Gastroesophageal sphincter (tissue), 3 donors: ENCODE data around the gene DRAP1.

Experiments
- EP300 ChIP-seq: sonication (generic); formaldehyde crosslinking; IDR thresholded peaks from one replicate; pipeline ENCODE4 v1.6.1; 2017; ENCODE audit warnings: antibody characterized with exemption, mild to moderate bottlenecking
- POLR2A ChIP-seq, 2 donors: fragments of 450-650 bp; IDR thresholded peaks; one replicate each; pipeline ENCODE4 v1.6.1; 2017; ENCODE audit warnings: antibody characterized with exemption in 2 of 2, mild to moderate bottlenecking in 2 of 2, moderate library complexity in 1 of 2
- POLR2AphosphoS5 ChIP-seq: sonication (generic); formaldehyde crosslinking; IDR thresholded peaks from one replicate; pipeline ENCODE4 v1.6.1; 2017; ENCODE audit warnings: antibody characterized with exemption
- TF ChIP-seq, protein P1 (sequence below), 4 experiments: fragments of 200-600 bp in 2 of 4; fragments of 450-650 bp in 2 of 4; sonication (generic) in 1 of 4; IDR thresholded peaks; one replicate each; pipeline ENCODE4 v1.5.1; 2017 to 2019; ENCODE audit warnings: antibody characterized with exemption in 4 of 4, mild to moderate bottlenecking in 2 of 4, moderate library complexity in 2 of 4

DNA sequence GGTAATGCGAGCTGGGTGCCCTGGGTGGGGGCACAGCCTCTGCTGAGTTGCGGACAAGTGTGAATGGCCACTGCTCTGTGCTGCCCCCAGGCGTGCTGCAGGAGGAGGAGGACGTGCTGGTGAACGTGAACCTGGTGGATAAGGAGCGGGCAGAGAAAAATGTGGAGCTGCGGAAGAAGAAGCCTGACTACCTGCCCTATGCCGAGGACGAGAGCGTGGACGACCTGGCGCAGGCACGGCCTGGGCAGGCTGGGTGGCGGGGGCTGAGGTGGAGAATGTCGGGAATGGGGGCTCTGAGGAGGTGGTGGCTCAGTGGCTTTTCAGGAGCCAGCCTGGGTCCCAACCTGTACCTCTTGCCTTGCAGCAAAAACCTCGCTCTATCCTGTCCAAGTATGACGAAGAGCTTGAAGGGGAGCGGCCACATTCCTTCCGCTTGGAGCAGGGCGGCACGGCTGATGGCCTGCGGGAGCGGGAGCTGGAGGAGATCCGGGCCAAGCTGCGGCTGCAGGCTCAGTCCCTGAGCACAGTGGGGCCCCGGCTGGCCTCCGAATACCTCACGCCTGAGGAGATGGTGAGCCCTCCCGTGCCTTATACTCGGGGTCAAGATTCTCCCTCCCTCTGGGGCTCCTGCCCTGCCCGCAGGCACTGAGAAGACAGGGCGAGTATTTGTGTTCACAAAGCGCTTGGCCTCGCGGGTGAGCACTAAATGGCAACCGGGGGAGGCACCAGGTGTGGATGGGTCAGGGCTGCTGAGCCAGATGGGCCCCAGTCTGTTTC is 46.9 kb downstream of the DRAP1 start:
- TF ChIP-seq, protein P1, sequence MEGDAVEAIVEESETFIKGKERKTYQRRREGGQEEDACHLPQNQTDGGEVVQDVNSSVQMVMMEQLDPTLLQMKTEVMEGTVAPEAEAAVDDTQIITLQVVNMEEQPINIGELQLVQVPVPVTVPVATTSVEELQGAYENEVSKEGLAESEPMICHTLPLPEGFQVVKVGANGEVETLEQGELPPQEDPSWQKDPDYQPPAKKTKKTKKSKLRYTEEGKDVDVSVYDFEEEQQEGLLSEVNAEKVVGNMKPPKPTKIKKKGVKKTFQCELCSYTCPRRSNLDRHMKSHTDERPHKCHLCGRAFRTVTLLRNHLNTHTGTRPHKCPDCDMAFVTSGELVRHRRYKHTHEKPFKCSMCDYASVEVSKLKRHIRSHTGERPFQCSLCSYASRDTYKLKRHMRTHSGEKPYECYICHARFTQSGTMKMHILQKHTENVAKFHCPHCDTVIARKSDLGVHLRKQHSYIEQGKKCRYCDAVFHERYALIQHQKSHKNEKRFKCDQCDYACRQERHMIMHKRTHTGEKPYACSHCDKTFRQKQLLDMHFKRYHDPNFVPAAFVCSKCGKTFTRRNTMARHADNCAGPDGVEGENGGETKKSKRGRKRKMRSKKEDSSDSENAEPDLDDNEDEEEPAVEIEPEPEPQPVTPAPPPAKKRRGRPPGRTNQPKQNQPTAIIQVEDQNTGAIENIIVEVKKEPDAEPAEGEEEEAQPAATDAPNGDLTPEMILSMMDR (IDR thresholded peaks at IDR 0.05): no peak
- TF ChIP-seq POLR2A (IDR thresholded peaks at IDR 0.05) (no peak), EP300 (no peak), POLR2AphosphoS5 (no peak)
